22Rv1 (cell line): ENCODE measurements around the gene SCN4A.

Source experiments
- ZFX ChIP-seq: fragments of 450-650 bp; IDR thresholded peaks from 2 replicates; pipeline ENCODE4 v1.6.1; 2017; ENCODE audit warnings: antibody characterized with exemption, borderline replicate concordance
- TF ChIP-seq, protein P1 (sequence below): fragments of 450-650 bp; IDR thresholded peaks from 2 replicates; pipeline ENCODE4 v1.5.1; 2017; ENCODE audit warnings: mild to moderate bottlenecking

DNA sequence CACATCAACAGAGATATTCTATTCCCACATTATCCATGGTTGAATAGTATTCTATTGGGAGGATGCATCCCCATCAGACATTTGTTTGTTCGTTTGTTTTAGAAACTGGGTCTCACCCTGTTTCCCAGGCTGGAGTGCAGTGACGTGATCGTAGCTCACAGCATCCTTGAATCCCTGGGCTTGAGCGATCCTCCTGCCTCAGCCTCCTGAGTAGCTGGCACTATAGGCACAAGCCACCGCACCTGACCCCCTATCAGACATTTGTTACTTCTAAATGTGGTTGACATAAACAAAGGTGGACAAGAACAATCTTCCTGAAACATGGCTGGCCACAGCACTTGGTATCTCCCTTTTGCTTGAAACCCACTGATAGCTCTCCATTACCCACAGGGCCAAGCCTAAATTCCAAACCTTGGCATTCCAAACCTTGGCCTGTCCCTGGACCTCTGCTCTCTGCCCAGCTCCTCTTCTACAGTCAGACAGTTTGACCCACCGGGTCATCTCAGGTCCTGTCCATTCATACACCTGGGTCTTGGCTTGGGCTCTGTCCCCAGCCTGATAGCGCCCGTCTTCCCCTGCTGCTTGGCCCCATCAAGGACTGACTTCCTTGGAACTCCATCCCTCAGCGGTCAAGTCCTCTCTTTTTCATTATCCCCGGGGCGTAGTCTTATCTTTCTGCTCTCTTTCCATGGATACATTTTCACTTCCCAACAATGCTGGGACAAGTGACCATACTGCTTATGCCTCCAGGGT is 23.9 kb upstream of the SCN4A start:
- TF ChIP-seq, protein P1, sequence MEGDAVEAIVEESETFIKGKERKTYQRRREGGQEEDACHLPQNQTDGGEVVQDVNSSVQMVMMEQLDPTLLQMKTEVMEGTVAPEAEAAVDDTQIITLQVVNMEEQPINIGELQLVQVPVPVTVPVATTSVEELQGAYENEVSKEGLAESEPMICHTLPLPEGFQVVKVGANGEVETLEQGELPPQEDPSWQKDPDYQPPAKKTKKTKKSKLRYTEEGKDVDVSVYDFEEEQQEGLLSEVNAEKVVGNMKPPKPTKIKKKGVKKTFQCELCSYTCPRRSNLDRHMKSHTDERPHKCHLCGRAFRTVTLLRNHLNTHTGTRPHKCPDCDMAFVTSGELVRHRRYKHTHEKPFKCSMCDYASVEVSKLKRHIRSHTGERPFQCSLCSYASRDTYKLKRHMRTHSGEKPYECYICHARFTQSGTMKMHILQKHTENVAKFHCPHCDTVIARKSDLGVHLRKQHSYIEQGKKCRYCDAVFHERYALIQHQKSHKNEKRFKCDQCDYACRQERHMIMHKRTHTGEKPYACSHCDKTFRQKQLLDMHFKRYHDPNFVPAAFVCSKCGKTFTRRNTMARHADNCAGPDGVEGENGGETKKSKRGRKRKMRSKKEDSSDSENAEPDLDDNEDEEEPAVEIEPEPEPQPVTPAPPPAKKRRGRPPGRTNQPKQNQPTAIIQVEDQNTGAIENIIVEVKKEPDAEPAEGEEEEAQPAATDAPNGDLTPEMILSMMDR = no peak
- TF ChIP-seq ZFX = no peak
